GM13977 (cell line): Measurements from ENCODE around the gene H6PD.

Experiments used
- DNase-seq: peaks from one replicate; pipeline ENCODE4 v3.0.0; 2012; ENCODE audit warnings: low spot score
- in situ Hi-C: fragments of 300-500 bp; cut with MboI; formaldehyde crosslinking; loops from one replicate; pipeline ENCODE4 v1.12.0; 2022; ENCODE audit warnings: low sequenced_read_pairs, low pct_unique_long_range_greater_than_20kb, mixed read lengths, inconsistent platforms; ENCODE audit not compliant: unreplicated experiment
- TF ChIP-seq, protein P1 (sequence below): IDR thresholded peaks from 2 replicates; pipeline ENCODE4 v1.5.1; 2012; ENCODE audit warnings: mild to moderate bottlenecking, control low read depth; ENCODE audit not compliant: insufficient read depth; ENCODE audit errors: extremely low read depth, missing control alignments

Gene H6PD

DNA sequence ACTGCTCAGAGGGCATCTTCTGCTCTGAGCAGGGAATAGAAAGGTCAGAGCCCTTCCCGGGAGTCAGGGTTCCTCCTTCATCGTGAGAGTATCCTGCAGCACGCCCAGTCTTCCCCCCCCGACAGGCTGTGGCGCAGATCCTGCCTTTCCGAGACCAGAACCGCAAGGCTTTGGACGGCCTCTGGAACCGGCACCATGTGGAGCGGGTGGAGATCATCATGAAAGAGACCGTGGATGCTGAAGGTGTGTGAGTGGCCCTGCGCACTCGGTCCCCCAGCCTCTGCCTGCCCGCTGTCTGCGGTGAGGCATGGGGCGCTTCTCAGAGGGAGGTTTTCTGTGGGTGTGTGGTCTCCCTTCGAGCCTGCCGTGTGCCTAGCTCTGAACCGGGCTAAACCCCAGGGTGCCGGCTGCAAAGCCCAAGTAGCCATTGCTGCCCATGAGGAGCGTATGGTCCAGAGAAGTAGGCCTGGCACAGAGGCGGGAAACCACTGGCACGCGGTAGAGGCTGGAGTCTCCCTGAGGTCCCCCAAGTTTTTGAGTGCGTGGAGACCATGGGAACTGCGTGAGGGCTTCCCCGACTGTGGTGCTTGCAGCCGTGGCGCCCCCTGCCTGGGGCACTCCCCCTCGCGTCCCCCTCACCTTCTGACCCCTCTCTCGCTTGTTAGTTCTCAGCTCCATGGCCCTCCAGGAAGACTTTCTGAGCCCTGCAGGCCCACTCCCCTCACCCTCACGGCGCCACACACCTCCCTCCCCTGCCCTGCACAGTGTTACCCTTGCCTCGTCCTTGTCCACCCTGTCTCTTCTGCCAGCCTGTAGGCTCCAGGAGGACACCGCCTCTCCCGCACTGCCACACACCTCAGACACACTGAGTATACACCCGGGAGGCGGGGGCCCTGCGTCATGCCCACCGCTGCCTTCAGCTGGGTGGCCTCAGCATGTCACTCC is 12.5 kb downstream of the H6PD start:
- TF ChIP-seq, protein P1, sequence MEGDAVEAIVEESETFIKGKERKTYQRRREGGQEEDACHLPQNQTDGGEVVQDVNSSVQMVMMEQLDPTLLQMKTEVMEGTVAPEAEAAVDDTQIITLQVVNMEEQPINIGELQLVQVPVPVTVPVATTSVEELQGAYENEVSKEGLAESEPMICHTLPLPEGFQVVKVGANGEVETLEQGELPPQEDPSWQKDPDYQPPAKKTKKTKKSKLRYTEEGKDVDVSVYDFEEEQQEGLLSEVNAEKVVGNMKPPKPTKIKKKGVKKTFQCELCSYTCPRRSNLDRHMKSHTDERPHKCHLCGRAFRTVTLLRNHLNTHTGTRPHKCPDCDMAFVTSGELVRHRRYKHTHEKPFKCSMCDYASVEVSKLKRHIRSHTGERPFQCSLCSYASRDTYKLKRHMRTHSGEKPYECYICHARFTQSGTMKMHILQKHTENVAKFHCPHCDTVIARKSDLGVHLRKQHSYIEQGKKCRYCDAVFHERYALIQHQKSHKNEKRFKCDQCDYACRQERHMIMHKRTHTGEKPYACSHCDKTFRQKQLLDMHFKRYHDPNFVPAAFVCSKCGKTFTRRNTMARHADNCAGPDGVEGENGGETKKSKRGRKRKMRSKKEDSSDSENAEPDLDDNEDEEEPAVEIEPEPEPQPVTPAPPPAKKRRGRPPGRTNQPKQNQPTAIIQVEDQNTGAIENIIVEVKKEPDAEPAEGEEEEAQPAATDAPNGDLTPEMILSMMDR = no peak
- in situ Hi-C loops = no loop called here
- DNase-seq = no peak

DNA sequence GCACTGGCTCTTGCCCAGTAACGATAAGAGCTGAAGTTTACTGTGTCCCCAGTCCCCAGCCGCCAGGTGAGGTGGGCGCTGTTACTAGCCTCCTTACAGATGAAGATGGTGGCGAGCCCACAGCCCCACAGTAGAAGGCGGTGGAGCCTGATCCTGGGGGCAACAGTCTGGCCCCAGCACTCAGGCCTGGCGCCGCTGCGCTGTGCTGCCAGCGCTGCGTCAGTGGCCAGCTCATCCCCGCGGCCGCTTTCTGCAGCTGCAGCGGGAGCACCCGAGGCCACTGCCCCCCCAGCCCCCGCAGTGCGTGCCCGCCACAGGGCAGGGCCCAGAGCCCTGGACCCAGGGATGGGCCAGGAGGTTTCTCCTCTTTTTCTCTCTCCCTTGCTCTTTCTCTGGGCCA is 13.3 kb downstream of the H6PD start:
- DNase-seq = no peak
- TF ChIP-seq, protein P1 = no peak
- in situ Hi-C loops = no loop called here

DNA sequence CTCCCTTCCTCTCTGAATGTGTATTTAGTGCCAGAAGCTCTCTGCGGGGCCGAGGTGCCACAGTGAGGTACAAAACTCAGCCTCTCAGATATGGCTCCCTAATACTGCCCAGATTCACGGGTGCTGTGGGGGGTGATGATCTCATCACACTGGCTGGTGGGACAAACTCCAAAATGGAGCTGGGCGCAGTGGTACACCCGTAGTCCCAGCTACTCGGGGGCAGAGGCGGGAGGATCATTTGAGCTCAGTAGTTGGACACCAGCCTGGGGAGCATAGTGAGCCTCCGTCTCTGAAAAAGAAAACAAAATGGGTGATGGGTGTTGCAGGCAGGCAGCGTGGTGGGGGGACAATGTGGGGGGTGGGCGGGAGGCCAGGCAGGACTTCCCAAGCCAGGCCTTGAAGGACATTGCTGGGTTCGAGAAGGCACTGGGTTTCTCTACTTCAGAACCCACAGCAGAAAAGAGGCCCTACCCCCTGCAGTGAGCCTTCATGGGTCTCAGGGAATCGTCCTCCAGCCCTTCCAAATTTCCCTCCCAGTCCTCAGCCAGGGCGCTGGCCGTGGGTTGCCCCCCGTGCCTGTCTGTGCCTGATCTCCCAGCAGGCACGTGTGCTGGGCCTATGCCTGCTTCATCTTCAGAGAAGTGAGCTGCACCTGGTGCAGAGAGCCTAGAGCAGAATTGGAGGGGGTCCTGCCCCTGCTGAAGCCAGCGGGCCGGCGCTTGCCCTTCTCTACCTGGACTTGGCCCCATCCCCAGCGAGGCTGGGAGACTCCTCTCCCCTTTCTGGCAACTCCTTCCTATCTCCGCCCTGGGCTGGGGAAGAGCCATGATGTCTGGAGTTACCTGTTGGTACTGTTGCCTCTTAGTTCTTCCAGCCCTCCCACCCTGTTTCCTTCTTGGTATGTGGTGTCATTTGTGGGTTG is 14.0 kb downstream of the H6PD start:
- no peak for DNase-seq
- TF ChIP-seq, protein P1 = no peak
- in situ Hi-C loops = no loop called here

DNA sequence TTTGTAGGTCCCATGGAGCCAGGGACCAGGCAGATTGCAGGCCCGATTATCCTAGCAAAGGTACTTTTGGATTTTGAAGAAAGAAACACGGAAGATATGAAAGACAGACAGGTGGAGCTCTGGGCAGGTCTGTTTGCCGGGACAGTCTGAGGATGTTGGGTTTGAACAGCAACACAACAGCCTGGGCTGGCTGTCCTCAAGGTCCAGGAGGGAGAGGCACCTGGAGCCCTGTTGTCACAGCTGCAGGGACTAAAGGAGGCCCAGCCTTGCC is 14.6 kb downstream of the H6PD start:
- in situ Hi-C loops = no loop called here
- DNase-seq = no peak
- TF ChIP-seq, protein P1 = no peak

DNA sequence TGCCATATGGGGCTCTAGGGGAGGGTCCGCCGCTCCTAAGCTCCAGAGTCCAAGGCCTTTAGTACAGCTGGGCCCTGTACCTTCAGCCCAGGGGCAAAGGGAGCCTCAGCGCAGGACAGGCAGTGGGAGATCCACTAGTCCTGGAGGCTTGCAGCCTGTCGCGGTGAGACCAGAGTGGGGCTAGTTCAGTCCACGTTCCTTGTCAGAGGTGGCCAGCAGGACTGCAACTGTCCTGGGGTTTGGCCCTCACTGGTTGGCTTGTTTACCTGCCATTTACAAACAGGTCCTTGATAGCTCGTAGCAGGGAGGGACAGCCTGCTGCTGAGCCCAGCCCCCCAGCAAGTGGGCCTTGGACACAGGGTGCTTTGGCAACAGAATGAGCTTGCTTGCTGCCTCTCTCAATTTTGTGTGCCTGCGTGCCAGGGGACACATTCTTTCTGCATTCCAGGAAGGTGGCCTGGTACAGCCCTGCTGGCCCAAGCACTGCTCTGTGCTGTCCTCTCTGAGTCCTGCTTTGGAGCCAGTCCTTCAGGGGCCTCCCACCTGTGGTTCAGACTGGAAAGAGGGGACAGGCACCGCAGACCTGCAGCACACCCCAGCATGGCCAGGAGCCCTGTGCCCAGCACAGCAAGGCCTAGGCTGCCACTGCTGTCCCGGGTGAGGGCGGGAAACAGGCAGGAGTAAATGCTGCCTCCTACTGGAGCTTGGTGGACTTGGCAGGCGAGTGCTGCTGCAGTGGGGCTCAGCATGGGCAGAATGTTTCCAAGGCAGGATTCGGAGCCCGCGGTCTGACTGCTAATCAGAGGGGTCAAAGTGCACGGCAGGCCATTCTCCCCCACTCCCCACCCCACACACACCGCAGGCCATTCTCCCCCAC is 15.2 kb downstream of the H6PD start:
- TF ChIP-seq, protein P1 = peak; percentile 73
- DNase-seq = peak; percentile 66
- in situ Hi-C loops = no loop called here
